ENCODE measurements around the gene TLK2.

DNA sequence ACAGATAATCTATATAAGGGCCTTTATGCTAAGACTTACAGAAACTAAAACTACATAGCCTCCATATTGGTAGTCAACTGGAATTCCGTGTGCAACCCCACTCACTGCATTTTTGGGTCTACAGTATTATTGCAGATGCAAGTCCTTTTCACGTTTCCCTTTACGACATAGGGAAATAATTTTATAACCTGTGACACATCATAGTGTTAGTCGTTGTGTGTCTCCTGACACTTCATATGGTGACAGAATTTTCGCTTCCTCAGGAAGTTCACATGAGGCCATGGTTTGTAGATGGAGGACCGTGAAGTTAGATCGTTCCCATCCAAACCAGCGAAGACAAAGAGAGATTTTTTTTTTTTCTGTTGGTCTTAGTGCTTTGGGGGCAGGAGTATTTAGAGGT is 133.1 kb downstream of the TLK2 start:
- TF ChIP-seq EP300 (IDR thresholded peaks at IDR 0.05) (no peak), POLR2A (IDR thresholded peaks at IDR 0.05) (no peak)

Measured in sigmoid colon (tissue), 4 donors.